ENCODE measurements around the gene DCC.

DCC gene

GRCh38 chr18:52829320-52829719 is 489.3 kb downstream of the DCC start:
- DNase-seq (ENCODE audit: low read depth): no peak
- no peak overlapping the region for H3K4me3 ChIP-seq (ENCODE audit: control insufficient read depth, low read depth, low read length)

GRCh38 chr18:52829876-52830405 is 489.9 kb downstream of the DCC start:
- no peak overlapping the region for H3K4me3 ChIP-seq (ENCODE audit: control insufficient read depth, low read depth, low read length)
- no peak for TF ChIP-seq CTCF (IDR thresholded peaks at IDR 0.05; ENCODE audit: control insufficient read depth, insufficient read depth, low read depth, low read length, missing control alignments)
- no peak for DNase-seq (ENCODE audit: low read depth)

More at GRCh38 chr18:52829320-52829719, 489.3 kb downstream of the DCC start:
- no peak for TF ChIP-seq CTCF (IDR thresholded peaks at IDR 0.05; ENCODE audit: control insufficient read depth, insufficient read depth, low read depth, low read length, missing control alignments)

- no peak overlapping the region for H3K4me3 ChIP-seq (ENCODE audit: control insufficient read depth, low read depth, low read length)
- no peak for TF ChIP-seq CTCF (IDR thresholded peaks at IDR 0.05; ENCODE audit: control insufficient read depth, insufficient read depth, low read depth, low read length, missing control alignments)
- no peak for DNase-seq (ENCODE audit: low read depth)
These were observed 504.3 kb downstream of the DCC start for GRCh38 chr18:52844323-52844722.

- TF ChIP-seq CTCF (IDR thresholded peaks at IDR 0.05; ENCODE audit: control insufficient read depth, insufficient read depth, low read depth, low read length, missing control alignments): no peak
- H3K4me3 ChIP-seq (ENCODE audit: control insufficient read depth, low read depth, low read length): no peak overlapping the region
- DNase-seq (ENCODE audit: low read depth): no peak
These were observed 505.0 kb downstream of the DCC start for GRCh38 chr18:52845036-52845435.

- DNase-seq (ENCODE audit: low read depth): no peak
- no peak for TF ChIP-seq CTCF (IDR thresholded peaks at IDR 0.05; ENCODE audit: control insufficient read depth, insufficient read depth, low read depth, low read length, missing control alignments)
- no peak overlapping the region for H3K4me3 ChIP-seq (ENCODE audit: control insufficient read depth, low read depth, low read length)
These were observed 510.1 kb downstream of the DCC start for GRCh38 chr18:52850031-52850560.

GRCh38 chr18:52861558-52861957 is 521.6 kb downstream of the DCC start:
- no peak for DNase-seq (ENCODE audit: low read depth)
- no peak overlapping the region for H3K4me3 ChIP-seq (ENCODE audit: control insufficient read depth, low read depth, low read length)
- TF ChIP-seq CTCF (IDR thresholded peaks at IDR 0.05; ENCODE audit: control insufficient read depth, insufficient read depth, low read depth, low read length, missing control alignments): no peak
